Bronchial epithelial cell (primary cell): Measurements from ENCODE around the gene LONRF2. TPM values are rescaled to one million over a fixed set of nuclear protein-coding genes. Genes with fewer than 3 reads are reported as not detected.

Experiments used
- DNase-seq: peaks from one replicate; pipeline ENCODE4 v3.0.0-alpha.2; 2010; ENCODE audit warnings: low read depth
- FAIRE-seq: peaks from 2 replicates; lab custom pipeline; 2011; peaks lifted over from hg19 to GRCh38; lab: Jason Lieb, UNC
- H3K27me3 ChIP-seq: 2 replicates; pipeline ENCODE4 v1.5.1; 2011; ENCODE audit warnings: low read length; ENCODE audit not compliant: control insufficient read depth, insufficient read depth
- H3K36me3 ChIP-seq: 2 replicates; pipeline ENCODE4 v1.5.1; 2011; ENCODE audit warnings: low read length; ENCODE audit not compliant: control insufficient read depth, insufficient read depth
- H3K4me3 ChIP-seq: 2 replicates; pipeline ENCODE4 v1.5.1; 2011; ENCODE audit warnings: mild to moderate bottlenecking, low read depth, low read length, control low read depth
- CTCF ChIP-seq: IDR thresholded peaks from 2 replicates; pipeline ENCODE4 v1.5.1; 2011; ENCODE audit warnings: mild to moderate bottlenecking, moderate library complexity, low read length, control low read depth, inconsistent platforms; ENCODE audit not compliant: insufficient read depth, severe bottlenecking
- total RNA-seq: library from RNA; depleted of rRNA; stranded (reverse); fragments of >200 nt; gene quantifications from 2 replicates; pipeline ENCODE4 v1.2.1, GENCODE V29; 2014

LONRF2 gene
- total RNA-seq, 1 donor from 2014 or later: not detected

GRCh38 chr2:100289020-100289419, 33.3 kb downstream of the LONRF2 start:
- FAIRE-seq: no peak
- DNase-seq: no peak
- TF ChIP-seq CTCF: no peak
- H3K27me3 ChIP-seq: peaks cover 2% of the 10 kb centered on the region
- no peaks in the 10 kb centered on the region for H3K36me3 ChIP-seq
- H3K4me3 ChIP-seq: no peak overlapping the region

GRCh38 chr2:100286318-100286717, 36.0 kb downstream of the LONRF2 start:
- DNase-seq (no peak), FAIRE-seq (no peak)
- TF ChIP-seq CTCF: no peak
- Histone ChIP-seq H3K4me3 (no peak overlapping the region), H3K36me3 (no peaks in the 10 kb centered on the region), H3K27me3 (peaks cover 5% of the 10 kb centered on the region)

GRCh38 chr2:100285691-100286090, 36.6 kb downstream of the LONRF2 start:
- TF ChIP-seq CTCF: no peak
- no peak overlapping the region for H3K4me3 ChIP-seq
- FAIRE-seq: no peak
- H3K36me3 ChIP-seq: no peaks in the 10 kb centered on the region
- DNase-seq: peak; percentile 37
- peaks cover 5% of the 10 kb centered on the region for H3K27me3 ChIP-seq

DNA sequence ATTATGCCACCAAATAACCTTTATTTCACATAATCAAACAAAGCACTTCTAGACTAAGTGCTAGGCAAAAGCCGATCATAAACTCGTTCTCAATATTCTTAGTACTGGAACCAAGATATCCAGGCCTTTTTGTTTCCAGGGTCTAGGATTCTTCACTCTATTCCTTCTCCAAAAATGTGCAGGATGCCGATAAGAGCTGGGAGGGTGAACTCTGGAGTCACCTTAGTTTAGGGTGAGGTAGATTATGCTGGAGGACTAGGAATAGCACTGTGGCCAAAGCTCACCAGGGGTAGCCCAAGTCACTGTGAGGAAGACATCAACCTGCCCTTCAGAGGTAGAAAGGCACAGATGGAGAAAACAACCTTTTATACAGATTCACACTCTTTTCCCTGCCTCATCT, 37.3 kb downstream of the LONRF2 start:
- FAIRE-seq (no peak), DNase-seq (no peak)
- Histone ChIP-seq H3K36me3 (no peaks in the 10 kb centered on the region), H3K4me3 (no peak overlapping the region), H3K27me3 (peaks cover 5% of the 10 kb centered on the region)
- TF ChIP-seq CTCF: no peak

- FAIRE-seq (no peak), DNase-seq (no peak)
- H3K27me3 ChIP-seq: peaks cover 5% of the 10 kb centered on the region
- H3K36me3 ChIP-seq: no peaks in the 10 kb centered on the region
- no peak for TF ChIP-seq CTCF
- H3K4me3 ChIP-seq: no peak overlapping the region
Measured at GRCh38 chr2:100283724-100284501, 38.4 kb downstream of the LONRF2 start.
